Activated CD4-positive, CD25-positive, alpha-beta regulatory T cell (primary cell): ENCODE measurements around the gene TMEM123.

Experiments used
- DNase-seq, 4 experiments: peaks; one replicate each; lab custom pipeline; 2025; lab: John Stamatoyannopoulos, UW

Gene TMEM123

GRCh38 chr11:102452461-102453301 is at the start of gene TMEM123:
TMEM123 (minus strand) TSS chr11:102452765; CDS start chr11:102452623, 142 bp downstream.
- peak; percentile 54 to 86 (median 74) for DNase-seq

GRCh38 chr11:102500829-102501228 is 48.3 kb upstream of the TMEM123 start:
- DNase-seq = no peak

- DNase-seq = no peak
Measured at GRCh38 chr11:102499931-102500330, 47.4 kb upstream of the TMEM123 start.

GRCh38 chr11:102499151-102499550 is 46.6 kb upstream of the TMEM123 start:
- no peak for DNase-seq

GRCh38 chr11:102497061-102497460 is 44.5 kb upstream of the TMEM123 start:
- DNase-seq = no peak

- DNase-seq = peak in 2 of 4 experiments; percentile 6 to 21
Measured at GRCh38 chr11:102495161-102496042, 42.8 kb upstream of the TMEM123 start.

GRCh38 chr11:102494216-102494615 is 41.7 kb upstream of the TMEM123 start:
- no peak for DNase-seq

- no peak for DNase-seq
Measured at GRCh38 chr11:102493524-102493923, 41.0 kb upstream of the TMEM123 start.

GRCh38 chr11:102491969-102492368 is 39.4 kb upstream of the TMEM123 start:
- no peak for DNase-seq

- no peak for DNase-seq
Measured at GRCh38 chr11:102489186-102490145, 36.9 kb upstream of the TMEM123 start.

GRCh38 chr11:102488208-102488607 is 35.6 kb upstream of the TMEM123 start:
- DNase-seq = no peak

GRCh38 chr11:102487214-102487613 is 34.6 kb upstream of the TMEM123 start:
- no peak for DNase-seq

- DNase-seq = no peak
Measured at GRCh38 chr11:102486584-102486983, 34.0 kb upstream of the TMEM123 start.

- DNase-seq = no peak
Measured at GRCh38 chr11:102485095-102485722, 32.6 kb upstream of the TMEM123 start.

- no peak for DNase-seq
Measured at GRCh38 chr11:102482433-102482832, 29.9 kb upstream of the TMEM123 start.

GRCh38 chr11:102479733-102480132 is 27.2 kb upstream of the TMEM123 start:
- no peak for DNase-seq

- no peak for DNase-seq
Measured at GRCh38 chr11:102478673-102479299, 26.2 kb upstream of the TMEM123 start.

GRCh38 chr11:102476812-102477211 is 24.2 kb upstream of the TMEM123 start:
- DNase-seq = no peak

GRCh38 chr11:102476069-102476468 is 23.5 kb upstream of the TMEM123 start:
- no peak for DNase-seq

- no peak for DNase-seq
Measured at GRCh38 chr11:102473543-102473942, 21.0 kb upstream of the TMEM123 start.

- no peak for DNase-seq
Measured at GRCh38 chr11:102472127-102472526, 19.6 kb upstream of the TMEM123 start.
